ENCODE data around the gene ELOF1.

Gene ELOF1

DNA sequence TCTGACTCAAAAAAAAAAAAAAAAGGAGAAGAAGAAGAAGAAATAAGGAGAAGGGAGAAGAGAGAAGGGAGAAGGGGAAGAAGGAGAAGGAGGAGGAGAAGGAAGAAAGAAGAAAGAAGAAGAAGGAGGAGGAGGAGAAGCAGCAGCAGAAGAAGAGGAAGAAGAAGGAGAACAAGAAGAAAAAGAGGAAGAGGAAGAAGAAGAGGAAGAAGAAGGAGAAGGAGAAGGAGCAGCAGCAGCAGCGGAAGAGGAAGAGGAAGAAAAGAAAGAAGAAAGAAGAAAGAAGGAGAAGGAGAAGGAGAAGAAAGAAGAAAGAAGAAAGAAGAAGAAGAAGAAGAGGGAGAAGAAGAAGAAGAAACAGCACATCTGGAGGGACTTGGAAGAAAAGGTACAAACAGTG is 24.5 kb downstream of the ELOF1 start:
- no peak for ATAC-seq

DNA sequence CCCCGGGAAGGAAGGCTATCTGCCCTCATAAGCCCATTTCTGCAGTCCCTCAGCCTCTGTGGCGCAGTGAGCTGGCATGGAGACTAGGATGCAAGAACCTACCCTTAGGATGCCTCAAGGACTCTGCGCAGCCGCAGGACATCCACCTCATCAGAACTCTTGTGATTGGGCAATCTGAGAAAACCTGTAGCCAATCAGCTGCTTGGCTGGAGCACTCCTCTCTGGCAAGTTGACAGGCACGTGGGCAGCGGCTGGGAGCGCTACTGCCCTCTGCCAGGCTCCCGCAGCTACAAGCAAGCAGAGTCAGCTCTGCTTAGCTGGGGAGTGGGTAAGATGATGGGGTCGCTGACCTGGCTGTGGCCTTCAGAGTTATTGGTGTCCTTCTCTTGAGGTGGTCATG is 28.6 kb downstream of the ELOF1 start:
- ATAC-seq, result no peak

DNA sequence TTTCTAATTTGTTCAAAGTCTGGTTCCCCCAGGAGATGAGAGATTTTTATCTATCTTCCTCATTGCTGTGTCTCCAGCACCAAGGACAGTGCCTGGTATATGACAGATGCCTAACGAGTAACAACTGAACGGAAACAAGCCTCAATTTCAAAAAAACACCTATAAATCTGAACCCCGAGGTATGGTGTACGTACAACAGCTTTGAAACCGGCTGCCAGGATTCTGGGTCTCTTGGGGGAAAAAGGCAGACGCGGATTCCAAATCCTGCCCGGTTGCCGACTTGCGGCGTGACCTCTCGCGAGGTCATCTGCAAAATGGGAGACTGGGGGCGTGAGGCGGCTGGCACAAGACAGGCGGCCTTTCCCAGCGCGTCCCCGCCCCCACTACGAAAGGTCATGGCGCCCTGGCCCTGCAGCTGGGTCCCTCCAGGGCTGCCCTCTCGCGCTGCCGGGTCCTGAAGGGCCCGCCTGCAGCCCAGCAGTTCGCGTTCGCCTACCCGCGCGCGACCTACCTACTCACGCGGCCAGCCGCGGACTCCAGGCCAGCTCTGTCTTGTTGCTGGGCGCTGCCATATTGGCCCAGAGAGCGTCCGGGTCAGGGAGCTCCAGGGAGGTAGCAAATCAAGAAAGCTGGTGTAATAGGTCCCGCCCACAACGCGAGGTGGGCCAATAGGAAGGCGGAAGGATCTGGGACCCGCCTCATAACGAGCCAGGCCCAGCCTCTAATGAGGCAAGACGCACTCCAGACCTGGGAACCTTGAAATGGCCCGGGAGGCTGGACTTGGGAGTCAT is 30.3 kb downstream of the ELOF1 start, which contains the start of gene ECSIT:
ECSIT (minus strand) TSS at position 584 of the 791 bp plus-strand sequence. CDS start 9,964 bp downstream, outside the sequence.
- ATAC-seq, result peak; percentile 95 to 97

DNA sequence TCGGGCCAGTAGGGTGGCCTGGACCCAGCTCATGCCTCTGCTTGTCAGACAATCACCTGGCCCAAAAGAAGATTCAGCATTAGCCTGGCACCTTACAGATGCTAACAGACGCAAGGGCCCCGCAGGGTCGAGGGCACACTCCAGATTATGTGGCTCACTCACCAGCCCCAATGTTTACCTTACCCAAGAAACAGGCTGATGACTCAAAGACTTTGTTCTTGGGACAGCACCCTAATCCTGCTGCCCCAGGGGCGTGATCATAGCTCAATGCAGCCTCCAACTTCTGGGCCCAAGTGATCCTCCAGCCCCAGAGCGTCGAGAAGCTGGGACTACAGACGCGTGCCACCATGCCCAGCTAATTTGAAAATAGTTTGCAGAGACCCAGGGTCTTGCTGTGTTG is 39.9 kb downstream of the ELOF1 start:
- ATAC-seq, result peak in 1 of 2 donors; percentile 21

DNA sequence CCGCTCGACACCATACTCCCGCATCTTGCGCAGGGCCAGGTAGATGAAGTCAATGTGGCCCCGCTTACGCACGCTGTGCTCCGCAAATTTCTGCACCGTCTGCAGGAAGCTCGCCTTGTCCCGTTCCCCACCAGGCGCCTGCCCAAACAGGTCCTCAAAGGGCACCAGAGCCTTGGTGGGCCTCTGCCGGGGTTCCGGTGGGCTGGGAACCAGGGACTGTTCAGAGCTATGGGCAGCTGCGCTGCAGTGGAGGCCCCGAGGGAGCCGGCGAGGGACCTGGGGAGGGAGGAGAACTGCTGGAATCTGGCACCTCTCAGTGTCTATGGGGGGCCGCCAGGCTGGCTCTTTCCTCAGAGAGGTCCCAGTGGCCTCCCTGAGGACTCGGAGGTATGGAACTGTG is 45.1 kb downstream of the ELOF1 start:
- no peak for ATAC-seq

DNA sequence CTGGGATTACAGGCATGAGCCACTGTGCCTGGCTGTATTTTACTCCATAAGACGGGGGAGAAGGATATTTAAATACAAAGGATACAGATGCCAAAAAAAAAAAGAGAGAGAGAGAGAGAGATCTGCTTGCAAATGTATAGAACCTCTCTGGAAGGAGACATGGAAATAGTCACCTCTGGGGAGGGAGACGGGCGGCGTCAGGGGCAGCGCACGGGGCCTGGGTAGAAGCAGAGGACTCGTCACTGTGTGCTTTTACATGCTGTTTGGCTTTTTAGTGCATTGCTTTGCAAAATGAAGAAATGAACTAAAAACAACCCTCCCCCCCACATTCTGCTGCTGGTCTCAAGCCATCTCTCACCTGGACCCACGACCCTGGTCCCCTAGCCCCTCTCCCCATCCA is 48.6 kb downstream of the ELOF1 start:
- no peak for ATAC-seq

DNA sequence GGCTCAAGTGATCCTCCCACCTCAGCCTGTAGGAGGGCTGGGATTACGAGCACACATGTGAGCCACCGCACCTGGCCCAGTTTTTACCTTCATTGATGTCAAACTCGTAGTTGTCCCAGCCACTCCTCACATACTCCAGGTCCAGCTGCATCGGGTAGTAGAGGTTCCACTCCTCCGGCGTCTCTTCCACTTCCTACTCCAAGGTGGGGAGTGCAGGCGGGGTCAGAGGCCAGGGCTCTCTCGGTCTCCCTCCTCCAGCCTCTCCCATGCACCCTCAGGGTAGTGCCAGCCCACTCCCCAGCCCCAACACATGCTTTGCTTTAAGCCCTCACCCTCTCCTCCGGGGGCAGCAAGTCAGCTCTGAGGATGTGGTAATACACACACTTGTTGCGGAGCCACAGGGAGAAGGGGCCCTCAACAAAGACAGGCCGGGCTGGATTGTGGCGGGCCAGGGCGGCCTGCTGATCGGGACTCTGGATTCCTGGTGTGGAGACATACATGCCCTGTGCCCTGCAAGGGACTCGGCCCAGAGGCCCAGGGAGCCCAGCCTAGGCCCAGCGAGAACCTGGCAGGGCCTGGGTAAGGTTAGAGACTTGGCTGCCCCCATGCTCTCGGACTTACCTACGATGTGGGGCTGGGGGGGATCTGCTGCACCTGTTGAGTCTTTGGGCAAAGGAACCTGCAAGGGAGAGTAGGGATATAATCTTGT is 51.5 kb downstream of the ELOF1 start:
- ATAC-seq, result no peak

DNA sequence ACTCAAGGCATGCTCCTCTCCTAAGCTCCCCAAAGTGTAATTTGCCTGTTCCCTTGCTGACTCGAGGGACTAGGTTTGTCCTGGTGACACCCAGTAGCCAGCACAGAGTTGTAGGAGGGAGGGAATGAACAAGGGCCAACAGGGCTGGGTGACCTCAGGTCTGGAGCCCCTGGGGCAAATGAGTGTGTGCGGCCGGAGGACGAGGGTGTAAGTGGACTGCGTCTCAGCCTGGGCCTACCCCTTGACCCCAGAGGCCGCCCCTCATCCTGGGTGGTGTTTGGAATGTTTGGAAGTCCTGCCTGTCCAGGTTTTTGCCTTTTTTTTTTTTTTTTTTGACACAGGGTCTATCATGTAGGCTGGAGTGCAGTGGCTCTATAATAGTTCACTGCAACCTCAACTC is 52.1 kb downstream of the ELOF1 start:
- no peak for ATAC-seq

DNA sequence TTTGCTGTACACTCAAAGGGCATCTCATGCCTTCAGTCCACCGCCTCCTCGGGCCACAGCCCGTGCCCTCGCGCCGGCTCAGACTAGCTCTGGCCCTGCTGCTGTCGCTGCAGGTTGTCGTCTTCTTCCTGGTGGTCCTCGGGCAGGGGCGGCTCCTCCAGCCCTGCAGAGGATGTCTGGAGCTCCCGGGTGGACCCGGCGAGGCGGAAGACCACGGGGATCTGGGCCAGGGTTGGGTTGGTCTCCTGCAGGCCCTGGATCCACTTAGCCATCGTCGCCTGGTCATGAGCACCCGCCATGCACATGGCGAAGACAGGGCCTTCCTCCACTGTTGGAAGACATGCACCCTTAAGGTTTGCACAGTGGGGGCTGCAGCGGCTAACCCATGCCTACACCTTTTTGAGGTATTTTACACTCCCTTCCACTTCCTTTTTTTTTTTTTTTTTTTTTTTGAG is 52.9 kb downstream of the ELOF1 start:
- peak in 1 of 2 donors; percentile 12 for ATAC-seq

DNA sequence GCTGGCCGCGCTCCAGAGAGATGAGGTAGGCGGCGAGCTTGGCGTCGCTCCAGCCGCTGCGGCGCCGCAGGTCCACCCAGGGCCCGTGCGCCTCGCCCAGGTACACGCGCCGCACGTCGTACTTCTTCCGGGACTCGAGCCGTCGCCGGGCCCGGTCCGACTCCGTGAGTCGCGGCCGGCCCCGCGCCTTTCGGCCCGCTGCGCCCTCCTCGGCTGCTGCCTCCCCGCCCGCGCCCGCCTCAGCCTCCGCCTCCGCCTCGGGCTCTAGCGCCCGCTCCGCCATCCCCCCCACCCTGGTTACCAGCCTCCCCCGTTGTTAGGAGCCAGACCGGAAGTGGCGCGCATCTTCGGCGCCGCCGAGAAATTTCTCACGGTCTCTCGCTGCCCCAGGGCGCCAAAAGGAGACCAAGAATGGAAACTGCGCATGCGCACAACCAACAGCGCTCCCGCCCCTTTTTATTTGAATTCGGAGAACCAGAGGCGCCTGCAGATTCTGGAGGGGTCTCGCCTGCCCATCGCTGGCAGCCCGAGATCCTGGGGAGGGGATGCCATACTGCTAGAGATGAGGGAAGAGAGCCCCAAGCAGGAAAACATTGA is 53.4 kb downstream of the ELOF1 start, which contains the start of gene ZNF653:
ZNF653 (minus strand) TSS at position 336 of the 597 bp plus-strand sequence; CDS start at position 283, 53 bp downstream.
- ATAC-seq, result peak; percentile 65 to 67

DNA sequence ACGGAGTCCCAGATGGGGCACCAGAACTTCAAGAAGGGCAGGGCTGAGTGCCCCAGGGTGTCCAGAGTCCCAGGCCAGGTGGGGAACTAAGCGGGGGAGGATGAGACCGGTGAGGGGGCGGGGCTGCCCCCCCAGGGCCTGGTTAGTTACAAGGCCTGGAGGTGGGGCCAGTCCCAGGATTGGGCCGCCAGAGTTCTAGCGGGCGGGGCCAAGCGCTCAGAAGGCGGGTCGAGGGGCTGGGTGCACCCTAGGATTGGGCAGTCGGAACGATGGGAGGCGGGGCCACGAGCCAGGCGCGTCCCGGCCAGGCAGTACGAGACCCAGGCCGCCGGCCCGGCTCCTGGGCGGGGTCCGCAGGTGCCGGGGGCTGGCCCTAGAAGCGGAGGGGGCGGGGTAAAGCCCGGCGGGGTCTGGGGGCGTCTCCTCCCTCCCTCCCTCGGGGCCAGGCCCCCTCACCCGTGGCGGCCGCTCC is 54.0 kb downstream of the ELOF1 start:
- peak; percentile 91 to 95 for ATAC-seq

DNA sequence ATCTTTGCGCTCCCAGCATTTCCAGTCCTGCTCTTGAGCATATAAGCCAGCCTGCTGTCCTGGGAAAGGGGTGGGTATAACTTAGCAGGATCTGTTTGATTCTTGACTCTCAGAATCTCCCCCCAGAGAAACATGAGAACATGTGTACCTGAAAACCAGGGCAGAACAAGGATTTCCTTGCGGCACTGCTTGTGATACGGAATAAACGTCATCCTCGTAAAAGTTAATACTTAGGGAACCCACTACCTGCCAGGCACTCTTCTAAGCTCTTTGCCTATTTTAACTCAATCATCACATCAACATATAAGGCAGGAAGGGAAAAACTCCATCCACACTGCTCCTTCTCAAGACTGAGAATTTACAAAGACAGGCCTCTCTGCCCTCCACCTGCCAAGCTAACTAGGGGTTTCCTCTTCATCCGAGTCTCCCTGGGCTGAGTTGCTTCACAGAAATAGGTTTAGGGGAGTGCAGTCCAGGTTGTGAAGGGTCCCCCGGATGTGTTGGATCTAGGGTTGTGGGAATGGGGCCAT is 54.5 kb downstream of the ELOF1 start:
- ATAC-seq, result no peak

Data from activated CD4-positive, CD25-positive, alpha-beta regulatory T cell treated with anti-CD3 and anti-CD28 coated beads, Interleukin-2, amount 50 U/mL, for 24 hours (primary cell).